ENCODE results near the gene SLC12A9.
"Not testable (repeated sequence)": the region's sequence is repeated elsewhere in the genome, so short reads cannot be mapped to it uniquely, and the experiment has no call there.

DNA sequence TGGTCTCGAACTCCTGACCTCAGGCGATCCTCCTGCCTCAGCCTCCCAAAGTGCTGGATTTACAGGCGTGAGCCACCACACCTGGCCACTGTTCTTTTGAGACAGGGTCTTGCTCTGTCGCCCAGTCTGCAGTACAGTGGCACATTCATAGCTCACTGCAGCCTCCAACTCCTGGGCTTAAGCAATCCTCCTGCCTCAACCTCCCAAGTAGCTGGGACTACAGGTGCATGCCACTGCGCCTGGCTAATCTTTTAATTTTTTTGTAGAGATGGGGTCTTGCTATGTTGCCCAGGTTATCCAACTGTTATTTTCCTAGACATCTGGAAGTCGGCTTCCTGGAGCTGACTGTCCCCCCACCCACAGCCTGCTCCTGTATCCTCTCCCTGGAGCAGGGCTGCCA is 45.6 kb upstream of the SLC12A9 start:
- TF ChIP-seq, protein P1, sequence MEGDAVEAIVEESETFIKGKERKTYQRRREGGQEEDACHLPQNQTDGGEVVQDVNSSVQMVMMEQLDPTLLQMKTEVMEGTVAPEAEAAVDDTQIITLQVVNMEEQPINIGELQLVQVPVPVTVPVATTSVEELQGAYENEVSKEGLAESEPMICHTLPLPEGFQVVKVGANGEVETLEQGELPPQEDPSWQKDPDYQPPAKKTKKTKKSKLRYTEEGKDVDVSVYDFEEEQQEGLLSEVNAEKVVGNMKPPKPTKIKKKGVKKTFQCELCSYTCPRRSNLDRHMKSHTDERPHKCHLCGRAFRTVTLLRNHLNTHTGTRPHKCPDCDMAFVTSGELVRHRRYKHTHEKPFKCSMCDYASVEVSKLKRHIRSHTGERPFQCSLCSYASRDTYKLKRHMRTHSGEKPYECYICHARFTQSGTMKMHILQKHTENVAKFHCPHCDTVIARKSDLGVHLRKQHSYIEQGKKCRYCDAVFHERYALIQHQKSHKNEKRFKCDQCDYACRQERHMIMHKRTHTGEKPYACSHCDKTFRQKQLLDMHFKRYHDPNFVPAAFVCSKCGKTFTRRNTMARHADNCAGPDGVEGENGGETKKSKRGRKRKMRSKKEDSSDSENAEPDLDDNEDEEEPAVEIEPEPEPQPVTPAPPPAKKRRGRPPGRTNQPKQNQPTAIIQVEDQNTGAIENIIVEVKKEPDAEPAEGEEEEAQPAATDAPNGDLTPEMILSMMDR (IDR thresholded peaks at IDR 0.05; ENCODE audit: insufficient read depth, low read length, poor library complexity, severe bottlenecking) = not testable (repeated sequence)
- not testable (repeated sequence) for TF ChIP-seq EZH2phosphoT487 (conservative IDR thresholded peaks at IDR 0.05; ENCODE audit: low read length)
